Ovary (tissue), 3 donors: ENCODE data around the gene OSBP.

ENCODE experiments used
- EP300 ChIP-seq: sonication (generic); formaldehyde crosslinking; IDR thresholded peaks from one replicate; pipeline ENCODE4 v1.6.1; 2017; ENCODE audit warnings: antibody characterized with exemption
- POLR2A ChIP-seq: fragments of 450-650 bp; IDR thresholded peaks from one replicate; pipeline ENCODE4 v1.6.1; 2017; ENCODE audit warnings: antibody characterized with exemption, mild to moderate bottlenecking, moderate library complexity
- TF ChIP-seq, protein P1 (sequence below), 3 donors: fragments of 450-650 bp in 2 of 3; fragments of 200-600 bp in 1 of 3; IDR thresholded peaks; one replicate each; pipeline versions ENCODE4 v1.5.1 to v1.8.0; 2016 to 2022; ENCODE audit warnings: antibody characterized with exemption in 3 of 3, mild to moderate bottlenecking in 1 of 3
- donor health status: DM: no; HTN: no; CAD: no.

DNA sequence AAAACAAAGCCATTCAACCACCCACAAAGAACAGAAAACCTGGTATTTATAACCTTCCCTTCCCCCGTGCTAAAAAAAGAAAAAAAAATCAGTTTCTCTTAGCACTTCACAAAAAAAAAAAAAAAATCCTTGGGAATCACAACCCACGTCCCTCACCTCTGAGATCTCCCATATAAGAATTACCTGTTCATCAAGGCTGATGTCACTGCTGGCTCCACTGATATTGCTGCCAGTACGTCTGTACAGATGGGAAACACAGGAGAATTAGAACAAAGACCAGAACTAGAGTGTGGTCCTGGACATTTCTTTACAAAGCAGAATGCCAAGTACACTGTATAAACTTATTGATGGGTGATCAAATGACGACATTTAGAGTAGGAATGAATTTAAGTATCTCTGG, 14.9 kb downstream of the OSBP start:
- TF ChIP-seq, protein P1, sequence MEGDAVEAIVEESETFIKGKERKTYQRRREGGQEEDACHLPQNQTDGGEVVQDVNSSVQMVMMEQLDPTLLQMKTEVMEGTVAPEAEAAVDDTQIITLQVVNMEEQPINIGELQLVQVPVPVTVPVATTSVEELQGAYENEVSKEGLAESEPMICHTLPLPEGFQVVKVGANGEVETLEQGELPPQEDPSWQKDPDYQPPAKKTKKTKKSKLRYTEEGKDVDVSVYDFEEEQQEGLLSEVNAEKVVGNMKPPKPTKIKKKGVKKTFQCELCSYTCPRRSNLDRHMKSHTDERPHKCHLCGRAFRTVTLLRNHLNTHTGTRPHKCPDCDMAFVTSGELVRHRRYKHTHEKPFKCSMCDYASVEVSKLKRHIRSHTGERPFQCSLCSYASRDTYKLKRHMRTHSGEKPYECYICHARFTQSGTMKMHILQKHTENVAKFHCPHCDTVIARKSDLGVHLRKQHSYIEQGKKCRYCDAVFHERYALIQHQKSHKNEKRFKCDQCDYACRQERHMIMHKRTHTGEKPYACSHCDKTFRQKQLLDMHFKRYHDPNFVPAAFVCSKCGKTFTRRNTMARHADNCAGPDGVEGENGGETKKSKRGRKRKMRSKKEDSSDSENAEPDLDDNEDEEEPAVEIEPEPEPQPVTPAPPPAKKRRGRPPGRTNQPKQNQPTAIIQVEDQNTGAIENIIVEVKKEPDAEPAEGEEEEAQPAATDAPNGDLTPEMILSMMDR (IDR thresholded peaks at IDR 0.05) = no peak
- TF ChIP-seq EP300 = no peak
- TF ChIP-seq POLR2A = no peak
